RPMI8226 (cell line): Measurements from ENCODE around the gene FITM1.
"Not testable (repeated sequence)": the region's sequence is repeated elsewhere in the genome, so short reads cannot be mapped to it uniquely, and the experiment has no call there.

ENCODE experiments used
- DNase-seq: peaks from one replicate; pipeline ENCODE4 v3.0.0-alpha.2; 2015

The FITM1 gene

GRCh38 chr14:24098927-24099813, 31.3 kb upstream of the FITM1 start:
- peak; percentile 8 for DNase-seq

GRCh38 chr14:24100197-24100981, 30.1 kb upstream of the FITM1 start:
- DNase-seq, result no peak

- no peak for DNase-seq
Observed at GRCh38 chr14:24100982-24101494, 29.4 kb upstream of the FITM1 start.

- DNase-seq, result no peak
Observed at GRCh38 chr14:24102357-24103048, 28.0 kb upstream of the FITM1 start.

GRCh38 chr14:24103451-24103850, 27.0 kb upstream of the FITM1 start:
- DNase-seq, result no peak

- DNase-seq, result not testable (repeated sequence)
Observed at GRCh38 chr14:24105609-24106239, 24.7 kb upstream of the FITM1 start.

GRCh38 chr14:24106672-24107271, 23.7 kb upstream of the FITM1 start:
- no peak for DNase-seq

GRCh38 chr14:24108336-24108874, 22.1 kb upstream of the FITM1 start:
- no peak for DNase-seq

- peak; percentile 28 for DNase-seq
Observed at GRCh38 chr14:24110060-24110459, 20.4 kb upstream of the FITM1 start.

- DNase-seq, result no peak
Observed at GRCh38 chr14:24110523-24110922, 19.9 kb upstream of the FITM1 start.

GRCh38 chr14:24113379-24113800, 17.1 kb upstream of the FITM1 start:
- DNase-seq, result no peak

GRCh38 chr14:24113801-24114531, 16.5 kb upstream of the FITM1 start:
- peak; percentile 83 for DNase-seq

- peak; percentile 96 for DNase-seq
Observed at GRCh38 chr14:24114532-24115421, 15.7 kb upstream of the FITM1 start, which contains the start of the genes DCAF11 and NRL. Gene DCAF11, plus strand, starts transcription at chr14:24114777. Its CDS starts 818 bp downstream, at chr14:24115595. Gene NRL, minus strand, starts transcription at chr14:24114949. Its CDS starts 32,101 bp downstream, at chr14:24082848.

GRCh38 chr14:24115422-24116127, 14.9 kb upstream of the FITM1 start:
- DNase-seq, result no peak

- no peak for DNase-seq
Observed at GRCh38 chr14:24116128-24116814, 14.2 kb upstream of the FITM1 start.

- DNase-seq, result no peak
Observed at GRCh38 chr14:24117179-24117578, 13.3 kb upstream of the FITM1 start.

GRCh38 chr14:24119691-24120090, 10.8 kb upstream of the FITM1 start:
- DNase-seq, result no peak

- DNase-seq, result no peak
Observed at GRCh38 chr14:24121210-24121609, 9.2 kb upstream of the FITM1 start.
